ENCODE measurements around the gene ZBTB20.

DNA sequence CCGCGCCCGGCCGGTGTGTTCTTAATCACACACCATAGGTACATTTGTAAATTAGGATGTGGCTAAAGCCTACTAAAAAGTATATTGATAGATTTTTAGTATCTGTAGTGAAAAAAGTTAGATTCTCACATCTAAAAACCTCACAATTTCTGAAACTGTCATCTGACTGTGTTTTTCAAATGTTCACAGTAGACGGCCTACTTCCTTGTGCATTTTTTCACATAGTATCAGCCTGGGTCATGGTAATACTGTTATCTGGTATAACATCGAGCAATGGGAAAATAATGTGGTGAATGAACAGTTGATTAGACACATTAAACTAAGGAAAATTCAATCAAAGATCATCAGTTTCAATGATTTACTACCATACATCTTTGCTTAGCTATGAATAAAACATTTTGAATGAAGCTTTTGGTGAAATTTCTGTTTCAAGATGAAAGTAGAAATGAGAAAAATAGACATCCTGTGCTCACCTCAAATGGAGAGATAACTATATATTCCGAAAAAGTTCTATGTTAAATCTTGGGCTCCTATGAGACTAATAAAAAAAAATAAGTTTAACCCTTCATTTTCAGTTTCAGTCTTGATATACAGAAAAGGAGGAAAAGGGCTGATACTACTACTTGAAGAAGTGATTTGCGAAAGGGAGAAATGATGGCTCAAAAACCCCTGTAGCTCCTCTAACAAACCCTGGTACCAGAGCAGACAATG is 262.7 kb downstream of the ZBTB20 start:
- TF ChIP-seq POLR2A (IDR thresholded peaks at IDR 0.05) (no peak), CTCF (IDR thresholded peaks at IDR 0.05) (no peak)
